GM19395 (cell line): ENCODE results near the gene CADM3.
A peak's percentile ranks its signal among the peaks of the same experiment; 100 is the strongest.

Experiments
- ATAC-seq: cut with Tn5 transposase; IDR thresholded peaks from one replicate; pipeline ENCODE4 v1.9.1; 2021; ENCODE audit warnings: mild to moderate bottlenecking, moderate library complexity; ENCODE audit not compliant: unreplicated experiment

CADM3 gene

DNA sequence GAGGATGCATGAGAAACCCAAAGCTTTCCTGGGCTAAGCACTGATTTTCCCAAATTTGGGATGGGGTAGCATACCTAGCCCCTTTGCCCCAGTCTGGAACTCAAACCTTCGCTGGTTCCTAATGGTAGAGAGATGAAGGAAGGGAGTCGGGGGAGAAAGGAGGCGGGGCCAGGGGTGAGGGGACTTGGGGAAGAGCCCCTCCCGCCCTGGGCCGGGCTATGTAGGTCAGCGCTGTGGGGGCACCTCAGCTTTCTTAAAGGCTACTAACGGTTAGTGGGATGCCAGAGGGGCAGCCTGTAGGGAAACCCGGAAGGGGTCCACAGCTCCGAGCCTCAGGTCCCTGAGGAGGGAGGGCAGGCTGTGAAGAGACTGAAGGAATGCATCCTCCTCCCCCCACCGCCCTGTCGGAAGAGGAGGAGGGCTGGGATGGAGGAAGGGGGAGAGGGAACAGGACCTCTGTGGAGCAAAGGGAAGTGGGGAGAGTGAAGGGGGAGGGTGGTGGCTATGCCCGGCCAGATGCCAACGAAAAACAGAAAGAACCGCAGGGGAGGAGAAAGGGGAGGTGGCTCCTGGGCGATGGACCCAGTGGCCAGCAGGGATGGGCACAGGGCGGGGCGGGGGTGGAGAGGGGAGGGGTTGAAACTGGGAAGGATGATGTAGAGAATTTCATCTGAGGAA is 1.3 kb downstream of the CADM3 start:
- no peak for ATAC-seq

DNA sequence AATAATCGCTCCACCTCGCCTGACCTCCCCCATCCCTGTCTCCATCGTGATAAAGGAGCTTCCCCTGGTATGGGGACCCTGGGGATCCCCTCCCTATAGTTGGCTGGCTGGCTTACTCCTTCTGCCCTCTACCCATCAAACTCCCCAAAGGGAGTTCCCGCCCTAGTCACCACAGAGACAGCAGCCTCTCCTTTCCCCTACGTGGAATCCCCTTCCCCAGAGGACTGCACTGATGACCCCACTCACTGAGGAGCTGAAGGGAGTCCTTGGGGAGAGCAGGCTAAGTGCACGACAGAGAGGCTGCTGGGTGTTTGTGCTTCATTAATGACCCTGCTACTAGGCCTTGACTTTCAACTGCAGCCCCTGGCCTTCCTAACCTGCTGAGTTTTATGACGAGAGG is 1.9 kb downstream of the CADM3 start:
- ATAC-seq = no peak

DNA sequence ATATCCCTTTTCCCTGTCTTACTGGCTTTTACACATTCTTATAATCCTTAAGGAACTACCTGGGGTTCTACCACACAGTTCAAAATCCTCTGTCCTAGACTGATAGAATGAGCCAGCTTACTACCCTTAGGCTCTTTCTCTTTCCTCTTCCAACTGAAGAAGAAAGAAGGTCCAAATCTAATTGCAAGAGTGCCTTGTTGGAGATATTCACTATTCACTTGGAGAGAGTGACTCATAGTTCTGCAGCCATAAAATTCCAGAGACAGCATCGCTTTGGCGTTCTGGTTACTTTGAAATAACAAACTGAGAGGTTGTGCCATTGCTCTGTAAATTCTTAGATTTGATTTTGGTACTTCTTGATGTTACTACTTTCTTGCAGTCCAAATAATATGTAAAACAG is 4.2 kb downstream of the CADM3 start:
- ATAC-seq = no peak

DNA sequence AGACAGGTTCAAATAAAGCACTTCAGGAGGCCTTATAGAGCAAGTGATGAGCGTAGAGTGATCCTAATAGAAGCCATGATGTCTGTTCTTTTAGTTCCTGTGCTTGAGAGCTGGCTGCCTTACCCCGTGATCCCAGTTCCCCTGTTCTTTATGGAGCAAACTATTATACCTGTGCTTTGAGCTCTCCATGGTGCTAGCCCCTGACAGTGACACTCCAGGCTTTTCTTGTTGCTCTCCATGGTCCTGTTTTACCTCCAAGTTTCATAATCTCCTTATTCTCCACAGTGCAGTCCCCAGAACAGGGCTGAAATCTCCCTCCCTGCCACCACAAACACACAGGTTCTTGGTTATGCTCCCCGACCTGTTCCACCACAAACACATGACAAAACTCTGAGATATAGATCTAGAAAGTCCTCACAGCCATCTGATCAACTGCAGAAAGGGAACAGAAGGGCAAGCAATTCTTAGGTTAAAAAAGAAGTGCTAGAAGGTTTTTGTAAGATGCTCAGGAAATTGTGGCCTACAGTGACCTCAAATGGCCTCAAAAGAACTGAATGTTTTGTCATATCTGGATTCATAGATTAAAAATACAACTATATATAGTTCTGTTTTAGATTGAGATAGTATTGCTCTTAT is 6.0 kb downstream of the CADM3 start:
- no peak for ATAC-seq

DNA sequence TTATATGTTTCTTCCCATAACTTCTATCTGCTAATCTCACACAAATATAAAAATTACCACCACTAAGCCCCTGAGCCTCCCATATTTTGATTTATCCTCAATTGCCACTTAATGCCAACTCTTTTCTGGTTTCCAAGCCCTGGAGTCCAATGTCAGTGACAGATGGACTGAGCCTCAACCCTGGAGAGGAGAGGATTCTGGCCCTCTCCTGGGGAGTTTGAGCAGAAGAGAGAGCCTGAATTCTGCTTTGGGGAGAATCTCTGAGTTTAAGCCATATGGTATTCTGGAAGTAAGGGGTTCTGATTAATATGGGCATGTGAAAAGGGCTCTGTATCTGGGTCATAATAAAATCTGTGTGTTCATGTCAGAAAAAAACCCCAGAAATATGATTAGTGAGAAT is 8.5 kb downstream of the CADM3 start:
- ATAC-seq = no peak

DNA sequence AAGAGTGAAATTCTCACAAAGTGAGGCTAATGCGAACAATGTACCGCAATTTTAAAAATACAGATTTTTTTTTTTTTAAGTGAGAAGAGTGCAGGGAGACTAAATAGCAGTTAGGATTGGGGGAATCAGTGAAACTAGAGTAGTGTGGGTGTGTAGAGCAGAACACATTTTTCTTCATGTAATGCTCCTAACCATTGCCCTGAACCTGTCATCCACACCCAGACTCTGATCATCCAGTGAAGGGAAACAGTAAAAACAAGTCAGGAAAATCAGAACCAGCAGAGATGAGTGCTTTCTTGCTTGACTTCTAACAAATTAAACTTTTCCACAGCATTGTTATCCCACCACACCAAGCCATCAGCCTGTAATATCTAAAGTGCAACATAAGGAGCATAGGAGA is 9.1 kb downstream of the CADM3 start:
- no peak for ATAC-seq

DNA sequence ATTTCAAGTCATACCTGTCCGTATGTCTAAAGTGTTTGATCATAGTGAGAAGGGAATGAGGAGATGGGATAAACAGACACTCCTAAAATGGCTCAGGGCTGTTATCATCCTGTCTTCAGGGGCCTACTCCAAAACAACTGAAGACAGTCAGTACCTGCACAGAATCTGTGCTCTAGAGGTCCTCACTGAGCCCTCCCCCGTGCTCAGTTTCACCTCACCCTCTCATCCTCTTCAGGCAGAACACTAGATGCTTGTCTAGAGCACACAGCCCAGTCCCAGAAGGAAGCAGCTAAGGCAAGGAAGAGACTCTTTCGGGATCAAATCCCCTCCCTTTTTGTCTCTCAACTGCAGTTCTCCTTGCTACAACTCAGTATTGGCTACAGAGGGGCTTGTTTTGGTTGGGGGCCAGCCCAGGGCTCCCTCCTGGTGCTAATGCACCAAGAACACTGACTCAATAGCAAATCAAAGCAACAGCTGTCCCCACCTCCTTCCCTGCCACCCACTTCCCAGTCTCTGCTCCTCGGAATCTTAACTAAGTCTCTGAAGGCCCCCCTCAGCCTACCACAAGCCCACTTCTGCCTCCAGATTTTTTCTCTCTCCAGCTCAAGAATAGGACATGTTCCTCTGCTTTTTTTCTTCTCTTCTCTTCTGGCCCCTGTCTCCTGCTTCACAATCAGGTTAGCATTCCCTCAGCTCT is 10.1 kb downstream of the CADM3 start:
- no peak for ATAC-seq

DNA sequence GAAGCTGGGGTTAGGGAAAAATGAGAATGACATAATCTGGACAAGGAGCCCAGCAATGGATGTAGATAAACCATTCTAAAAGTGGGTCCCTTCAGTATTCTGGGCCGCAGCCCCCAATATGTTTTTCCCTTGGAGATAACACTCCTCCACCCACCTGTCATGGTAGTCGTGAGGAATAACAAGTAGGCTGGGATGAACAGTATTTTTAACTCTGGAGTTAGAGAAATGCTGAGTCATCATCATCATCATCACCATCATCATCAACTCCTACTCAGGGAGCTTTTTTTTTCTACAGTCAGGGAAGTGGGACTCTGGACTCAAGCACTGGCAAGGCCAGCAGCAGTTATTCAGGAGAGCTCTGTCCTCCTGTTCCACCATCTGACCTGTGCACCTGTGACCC is 12.8 kb downstream of the CADM3 start:
- ATAC-seq = no peak

DNA sequence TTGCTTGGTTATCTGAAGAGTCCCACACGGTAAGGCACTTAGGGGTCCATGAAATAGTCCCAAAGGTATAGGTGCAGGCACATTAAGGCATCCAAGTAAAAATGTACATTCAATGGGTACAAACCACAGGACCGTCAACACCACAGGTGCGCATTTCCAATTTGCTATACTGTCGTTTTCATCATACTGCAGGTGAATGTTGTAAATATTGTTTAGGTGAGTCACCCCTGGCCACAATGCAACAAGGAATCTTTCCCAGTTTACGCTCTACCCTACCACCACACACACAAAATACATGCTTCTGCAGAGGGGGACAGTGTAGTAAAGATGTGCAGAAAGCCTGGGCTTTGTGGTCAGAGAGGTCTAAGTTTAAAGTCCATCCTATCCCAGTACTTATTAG is 13.7 kb downstream of the CADM3 start:
- no peak for ATAC-seq

DNA sequence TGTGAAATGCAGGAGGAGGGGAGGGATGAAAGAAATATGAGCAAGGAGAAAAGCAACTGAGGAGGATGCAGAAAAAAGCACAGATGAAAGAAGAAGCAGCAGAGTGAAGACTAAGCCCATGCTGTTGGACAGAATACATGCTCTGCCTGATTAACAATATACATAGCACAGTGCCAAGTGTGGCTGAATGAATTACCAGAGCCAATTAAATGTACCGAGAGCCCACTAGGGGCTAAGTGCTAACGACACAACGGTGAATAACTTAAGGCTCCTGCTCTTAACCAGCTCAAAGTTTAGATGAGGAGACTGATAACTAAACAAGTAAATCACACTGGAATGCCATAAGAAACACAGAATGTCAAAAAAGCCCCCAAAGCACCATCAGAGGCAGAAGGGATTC is 15.6 kb downstream of the CADM3 start:
- ATAC-seq = no peak

DNA sequence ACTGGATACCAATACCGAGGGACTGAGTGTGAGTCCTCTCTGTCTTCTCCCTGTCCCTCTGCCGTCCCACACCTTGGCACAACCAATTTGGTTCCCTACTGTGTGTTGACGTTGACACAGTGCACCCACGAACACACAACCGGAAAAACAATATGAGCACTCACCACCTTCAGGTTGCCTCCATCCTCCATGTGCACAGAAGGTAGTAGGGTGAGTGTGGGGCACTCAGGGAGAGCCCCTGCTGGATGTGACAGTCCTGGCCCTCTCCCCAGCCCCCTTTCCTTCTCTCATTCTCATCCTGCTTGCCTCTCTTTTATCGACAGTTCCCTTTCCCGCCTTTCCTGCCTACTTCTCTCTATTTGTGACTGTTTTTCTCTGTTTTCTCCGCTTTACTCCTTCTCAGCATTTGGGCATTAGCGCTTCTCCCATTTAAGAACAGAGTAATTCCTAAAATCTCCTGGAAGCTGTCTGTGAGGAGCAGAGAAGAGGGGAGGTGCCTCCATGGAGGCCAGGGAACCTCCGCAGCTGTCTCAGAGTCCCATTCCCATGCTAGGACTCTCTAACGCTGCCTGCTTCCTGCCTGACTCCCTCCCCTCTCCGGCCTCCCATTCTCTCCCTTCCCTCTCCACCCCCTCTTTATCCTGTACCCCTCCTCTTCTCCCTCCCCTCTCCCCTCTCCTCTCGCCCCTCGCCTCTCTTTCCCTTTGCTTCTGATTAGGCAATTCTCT is 16.4 kb downstream of the CADM3 start:
- ATAC-seq = no peak

DNA sequence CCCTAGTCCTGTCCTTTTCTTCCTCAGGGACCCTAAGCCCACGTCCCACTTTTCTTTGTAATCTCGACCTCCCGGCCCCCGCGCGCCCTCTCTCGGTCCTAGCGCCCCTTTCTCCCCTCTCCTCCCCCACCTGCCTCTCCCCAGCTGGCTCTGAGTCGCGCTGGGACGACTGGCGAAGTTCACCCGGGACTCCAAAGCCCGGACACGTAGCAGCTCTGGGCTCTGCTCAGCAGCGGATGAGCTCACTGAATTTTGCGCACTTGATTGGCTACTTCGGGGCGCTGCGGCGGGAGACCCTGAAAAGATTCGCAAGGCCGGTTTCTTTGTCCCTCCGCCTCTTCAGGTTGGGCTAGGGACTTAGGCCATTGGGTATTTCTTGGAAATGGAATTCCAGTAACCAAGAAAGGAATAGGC is 17.0 kb downstream of the CADM3 start:
- peak; percentile 93 for ATAC-seq

DNA sequence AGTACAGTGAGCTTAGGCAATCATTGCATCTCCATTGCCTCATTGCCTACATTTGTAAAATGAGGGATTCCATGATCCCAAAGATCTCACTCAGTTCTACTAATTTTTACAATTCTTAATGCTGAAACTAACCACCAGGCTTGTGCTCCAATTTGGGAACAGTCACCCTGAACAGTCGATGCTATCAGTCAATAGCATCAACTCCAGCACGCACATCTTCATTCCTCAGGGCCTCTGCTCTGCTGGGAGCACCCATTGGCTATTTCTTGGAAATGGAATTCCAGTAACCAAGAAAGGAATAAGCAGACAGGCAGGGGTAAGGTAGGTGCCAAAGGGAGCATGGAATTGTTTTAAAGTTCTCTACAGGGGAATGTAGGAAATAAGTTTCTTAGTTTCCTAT is 19.0 kb downstream of the CADM3 start:
- no peak for ATAC-seq

DNA sequence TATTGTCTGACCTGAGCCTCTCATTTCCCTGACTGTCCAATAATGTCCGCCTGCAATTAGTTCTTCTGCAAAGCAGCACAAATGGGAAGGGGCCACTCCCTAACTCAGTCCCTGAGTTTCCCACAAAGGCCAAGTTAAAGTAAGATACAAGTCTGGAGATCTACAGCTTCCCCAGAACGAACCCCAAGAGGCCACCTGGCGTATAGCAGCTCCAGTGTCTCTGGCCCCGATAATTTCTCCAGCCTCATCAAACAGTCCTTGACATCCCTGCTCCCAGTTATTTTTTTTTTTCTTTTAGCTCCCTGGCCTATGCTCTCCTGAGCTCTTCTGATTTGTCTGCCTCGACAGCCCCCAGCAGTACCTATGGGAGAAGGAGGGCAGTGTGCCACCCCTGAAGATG is 25.1 kb downstream of the CADM3 start:
- ATAC-seq = no peak

DNA sequence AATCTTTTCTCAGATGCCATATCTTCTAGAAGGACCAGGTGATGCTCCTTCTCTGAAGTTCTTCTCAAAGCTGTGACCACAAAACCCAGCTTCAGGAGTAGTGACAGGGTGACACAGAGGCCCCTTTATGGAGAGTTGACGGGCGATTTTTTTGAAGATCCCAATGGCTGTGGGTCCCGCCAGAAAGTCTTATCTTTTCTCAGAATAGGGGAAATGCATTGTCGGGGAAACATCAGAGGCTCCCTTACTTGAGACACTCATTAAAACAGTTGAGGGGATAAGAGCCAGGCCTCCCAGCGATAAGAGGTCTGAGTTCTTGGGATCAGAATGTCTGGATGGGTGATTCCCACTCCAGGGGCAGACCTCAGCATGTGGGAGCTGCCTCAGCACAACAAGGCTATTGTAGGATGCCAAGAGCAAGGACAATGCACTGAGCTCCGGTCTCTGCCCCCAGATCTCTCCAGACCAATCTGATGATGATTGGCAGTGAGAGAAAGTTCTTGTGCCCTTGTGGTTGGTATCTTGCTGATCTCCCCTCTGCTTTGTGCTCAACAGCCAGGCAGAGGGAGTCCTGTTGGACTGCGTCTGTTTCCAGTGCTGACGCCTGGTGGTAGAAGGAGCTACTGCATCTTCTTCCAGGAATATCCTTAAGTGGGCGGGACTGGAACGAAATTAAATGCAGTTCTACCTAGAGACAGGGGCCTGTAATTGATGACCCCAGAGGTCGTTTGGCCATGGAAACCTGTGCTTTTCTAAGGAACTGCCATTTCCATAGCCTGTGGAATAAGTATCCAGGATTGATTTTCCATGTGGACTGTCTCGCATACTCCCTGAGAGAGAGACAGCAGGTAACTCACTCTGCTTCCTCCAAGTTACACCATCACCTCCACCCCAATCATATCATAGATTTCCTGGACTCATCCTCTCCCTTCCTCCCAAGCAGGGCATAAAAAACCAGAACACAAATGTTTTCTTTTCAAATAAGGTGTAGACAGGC is 26.4 kb downstream of the CADM3 start:
- peak; percentile 92 for ATAC-seq

DNA sequence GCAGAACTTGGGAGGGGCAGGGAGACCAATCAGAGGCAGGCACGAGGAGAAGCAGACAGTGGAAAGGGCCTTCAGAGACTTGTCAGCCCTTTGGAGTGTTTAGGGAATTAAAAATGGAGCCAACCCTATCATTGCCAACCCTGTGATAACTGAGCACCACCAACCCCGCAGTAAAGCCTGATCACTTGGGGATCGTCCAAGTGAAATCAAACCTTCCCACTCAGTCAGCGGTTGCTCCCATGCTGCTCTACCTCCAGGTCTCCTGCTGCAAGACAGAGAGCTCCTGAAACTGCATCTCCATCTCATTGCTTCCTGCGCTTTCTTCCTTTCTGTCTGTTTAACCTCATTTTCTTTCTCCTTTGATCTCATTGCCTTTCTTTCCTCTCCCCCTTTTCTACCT is 28.5 kb downstream of the CADM3 start:
- no peak for ATAC-seq

DNA sequence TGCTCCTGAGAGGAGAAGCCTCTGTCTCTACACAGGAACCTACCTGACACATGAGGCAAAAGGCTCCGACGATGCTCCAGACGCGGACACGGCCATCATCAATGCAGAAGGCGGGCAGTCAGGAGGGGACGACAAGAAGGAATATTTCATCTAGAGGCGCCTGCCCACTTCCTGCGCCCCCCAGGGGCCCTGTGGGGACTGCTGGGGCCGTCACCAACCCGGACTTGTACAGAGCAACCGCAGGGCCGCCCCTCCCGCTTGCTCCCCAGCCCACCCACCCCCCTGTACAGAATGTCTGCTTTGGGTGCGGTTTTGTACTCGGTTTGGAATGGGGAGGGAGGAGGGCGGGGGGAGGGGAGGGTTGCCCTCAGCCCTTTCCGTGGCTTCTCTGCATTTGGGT is 29.4 kb downstream of the CADM3 start:
- ATAC-seq = no peak

DNA sequence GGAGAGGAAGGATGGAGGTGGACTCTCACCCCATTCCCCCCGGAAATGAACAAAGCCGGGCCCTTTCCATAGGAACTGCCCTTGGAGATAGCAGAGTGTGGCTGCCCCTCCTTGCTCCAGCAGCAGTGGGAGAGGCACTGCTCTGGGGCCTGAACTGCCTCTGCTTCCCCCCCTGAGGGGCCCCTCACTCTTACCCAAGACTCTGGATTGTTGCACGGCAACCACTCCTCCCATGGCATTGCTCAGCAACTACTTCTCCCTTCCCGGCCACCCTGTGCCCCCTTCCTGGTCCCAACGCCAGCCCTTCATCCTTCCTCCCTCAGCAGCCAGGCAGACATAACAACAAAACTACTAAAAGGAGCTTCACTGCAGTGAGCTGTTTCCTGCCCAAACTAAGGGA is 30.2 kb downstream of the CADM3 start:
- no peak for ATAC-seq

DNA sequence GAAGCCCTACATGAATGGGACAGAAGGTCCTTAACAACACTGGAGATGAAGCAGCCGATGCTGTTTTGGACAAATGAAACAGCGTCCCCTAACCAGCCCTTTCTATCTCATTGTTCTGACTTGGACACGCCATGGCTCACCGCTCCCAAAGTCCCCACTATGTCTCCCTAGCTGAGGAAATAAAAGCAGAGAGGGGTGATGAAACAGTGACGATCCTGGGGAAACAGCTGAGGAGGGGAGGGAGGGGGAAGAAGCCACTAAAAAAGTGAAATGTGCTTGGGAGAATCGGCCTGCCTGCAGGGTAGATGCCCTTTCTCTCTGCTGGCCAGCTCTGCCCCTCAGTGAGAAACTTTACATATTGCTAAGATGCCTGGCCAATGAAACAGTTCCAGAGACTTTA is 32.2 kb downstream of the CADM3 start:
- ATAC-seq = no peak
